NCI-H1436 (cell line): ENCODE data around the gene ARF1.
"Not testable (repeated sequence)": the region's sequence is repeated elsewhere in the genome, so short reads cannot be mapped to it uniquely, and the experiment has no call there.

Source experiments
- DNase-seq: peaks from one replicate; lab custom pipeline; 2025; lab: John Stamatoyannopoulos, UW

Gene ARF1

GRCh38 chr1:228102791-228103620 is 20.5 kb downstream of the ARF1 start, which contains the start of gene C1orf35:
C1orf35 (minus strand) TSS chr1:228103325; CDS start chr1:228103227, 98 bp downstream.
- DNase-seq: peak; percentile 96

GRCh38 chr1:228104526-228105269 is 22.2 kb downstream of the ARF1 start:
- no peak for DNase-seq

GRCh38 chr1:228105270-228105995 is 22.9 kb downstream of the ARF1 start:
- no peak for DNase-seq

- DNase-seq: no peak
These were observed 23.7 kb downstream of the ARF1 start for GRCh38 chr1:228105996-228106799.

GRCh38 chr1:228106800-228107054 is 24.2 kb downstream of the ARF1 start:
- DNase-seq: no peak

- no peak for DNase-seq
These were observed 25.1 kb downstream of the ARF1 start for GRCh38 chr1:228107636-228108035.

GRCh38 chr1:228108055-228108690 is 25.7 kb downstream of the ARF1 start:
- DNase-seq: no peak

GRCh38 chr1:228108742-228109072 is 26.2 kb downstream of the ARF1 start:
- DNase-seq: no peak

- peak; percentile 98 for DNase-seq
These were observed 26.8 kb downstream of the ARF1 start, which contains the start of gene MRPL55 for GRCh38 chr1:228109073-228109961. MRPL55 (minus strand) TSS chr1:228109299; CDS start chr1:228108260, 1,039 bp downstream.

- peak; percentile 68 for DNase-seq
These were observed 27.5 kb downstream of the ARF1 start for GRCh38 chr1:228109962-228110488.

- no peak for DNase-seq
These were observed 28.0 kb downstream of the ARF1 start for GRCh38 chr1:228110556-228110955.

- not testable (repeated sequence) for DNase-seq
These were observed 28.8 kb downstream of the ARF1 start for GRCh38 chr1:228111315-228111714.

GRCh38 chr1:228112167-228112566 is 29.7 kb downstream of the ARF1 start:
- DNase-seq: no peak

GRCh38 chr1:228112617-228113016 is 30.1 kb downstream of the ARF1 start:
- DNase-seq: no peak

- DNase-seq: no peak
These were observed 32.3 kb downstream of the ARF1 start for GRCh38 chr1:228114827-228115226.

GRCh38 chr1:228117335-228117734 is 34.8 kb downstream of the ARF1 start:
- DNase-seq: no peak

GRCh38 chr1:228118040-228118439 is 35.5 kb downstream of the ARF1 start:
- no peak for DNase-seq

- DNase-seq: no peak
These were observed 37.8 kb downstream of the ARF1 start for GRCh38 chr1:228120351-228120750.

- DNase-seq: no peak
These were observed 38.5 kb downstream of the ARF1 start for GRCh38 chr1:228120857-228121489.
